Gastroesophageal sphincter (tissue), 2 donors: ENCODE data around the gene PARP16.

Experiments
- EP300 ChIP-seq: sonication (generic); formaldehyde crosslinking; IDR thresholded peaks from one replicate; pipeline ENCODE4 v1.6.1; 2017; ENCODE audit warnings: antibody characterized with exemption, mild to moderate bottlenecking
- POLR2A ChIP-seq, 2 donors: fragments of 450-650 bp; IDR thresholded peaks; one replicate each; pipeline ENCODE4 v1.6.1; 2017; ENCODE audit warnings: antibody characterized with exemption in 2 of 2, mild to moderate bottlenecking in 2 of 2, moderate library complexity in 1 of 2

DNA sequence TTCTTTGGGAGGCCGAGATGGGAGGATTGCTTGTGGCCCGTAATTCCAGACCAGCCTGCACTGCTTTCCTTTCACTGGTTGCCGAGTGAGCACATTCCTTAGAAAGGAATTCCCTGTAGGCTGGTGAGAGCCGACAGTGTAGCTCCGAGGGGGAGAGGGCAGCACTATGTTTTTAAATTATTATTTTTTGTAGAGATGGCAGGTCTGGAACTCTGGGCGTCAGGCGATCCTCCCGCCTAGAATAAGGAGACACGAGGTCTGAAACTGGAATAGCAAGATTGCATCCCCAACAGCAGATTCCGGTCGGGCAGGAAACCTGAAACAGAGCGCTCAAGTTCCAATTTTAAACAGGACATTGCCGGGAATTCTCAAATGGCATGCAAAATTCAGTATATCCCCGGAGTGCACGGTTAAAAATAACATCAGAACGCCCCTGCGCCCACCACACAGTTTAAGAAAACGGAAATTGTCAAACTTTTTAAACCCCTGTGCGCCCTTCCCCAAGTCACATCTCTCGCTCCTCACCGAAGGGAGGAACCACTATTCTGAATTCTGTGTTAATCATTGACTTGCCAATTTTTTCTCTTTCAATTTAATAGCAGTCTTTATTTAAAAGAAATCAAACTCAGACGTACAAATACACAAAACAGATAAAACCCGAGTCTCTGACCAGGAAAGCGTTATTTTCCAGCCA lies 17.2 kb upstream of the PARP16 start:
- TF ChIP-seq POLR2A (IDR thresholded peaks at IDR 0.05) (no peak), EP300 (no peak)
